PC-9 (cell line): ENCODE data around the gene ZNF765.
"Not testable (repeated sequence)": the region's sequence is repeated elsewhere in the genome, so short reads cannot be mapped to it uniquely, and the experiment has no call there.

Experiments
- EZH2 ChIP-seq: fragments of 200-600 bp; sonication (generic); IDR thresholded peaks from 2 replicates; pipeline ENCODE4 v1.8.0; 2017; ENCODE audit warnings: antibody characterized with exemption, low read depth
- TF ChIP-seq, protein P1 (sequence below): fragments of 200-600 bp; sonication (generic); conservative IDR thresholded peaks from 2 replicates; pipeline ENCODE4 v1.6.1; 2017; ENCODE audit warnings: mixed run types, antibody characterized with exemption, mild to moderate bottlenecking, moderate library complexity

DNA sequence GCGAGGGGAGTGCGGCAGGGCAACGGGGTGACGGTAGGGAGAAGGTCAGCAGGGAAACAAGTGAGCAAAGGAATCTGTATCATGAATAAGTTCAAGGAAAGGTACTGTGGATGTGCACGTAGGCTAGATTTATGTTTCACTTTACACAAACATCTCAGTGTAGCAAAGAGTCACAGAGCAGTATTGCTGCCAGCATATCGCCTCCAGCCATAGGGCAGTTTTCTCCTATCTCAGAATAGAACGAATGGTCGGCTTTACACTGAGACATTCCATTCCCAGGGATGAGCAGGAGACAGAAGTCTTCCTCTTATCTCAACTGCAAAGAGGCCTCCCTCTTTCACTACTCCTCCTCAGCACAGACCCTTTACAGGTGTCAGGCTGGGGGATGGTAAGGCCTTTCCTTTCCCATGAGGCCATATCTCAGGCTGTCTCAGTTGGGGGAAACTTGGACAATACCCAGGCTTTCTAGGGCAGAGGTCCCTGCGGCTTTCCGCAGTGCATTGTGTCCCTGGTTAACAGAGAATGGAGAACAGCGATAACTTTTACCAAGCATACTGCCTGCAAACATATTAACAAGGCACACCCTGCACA is 65.3 kb downstream of the ZNF765 start:
- TF ChIP-seq, protein P1, sequence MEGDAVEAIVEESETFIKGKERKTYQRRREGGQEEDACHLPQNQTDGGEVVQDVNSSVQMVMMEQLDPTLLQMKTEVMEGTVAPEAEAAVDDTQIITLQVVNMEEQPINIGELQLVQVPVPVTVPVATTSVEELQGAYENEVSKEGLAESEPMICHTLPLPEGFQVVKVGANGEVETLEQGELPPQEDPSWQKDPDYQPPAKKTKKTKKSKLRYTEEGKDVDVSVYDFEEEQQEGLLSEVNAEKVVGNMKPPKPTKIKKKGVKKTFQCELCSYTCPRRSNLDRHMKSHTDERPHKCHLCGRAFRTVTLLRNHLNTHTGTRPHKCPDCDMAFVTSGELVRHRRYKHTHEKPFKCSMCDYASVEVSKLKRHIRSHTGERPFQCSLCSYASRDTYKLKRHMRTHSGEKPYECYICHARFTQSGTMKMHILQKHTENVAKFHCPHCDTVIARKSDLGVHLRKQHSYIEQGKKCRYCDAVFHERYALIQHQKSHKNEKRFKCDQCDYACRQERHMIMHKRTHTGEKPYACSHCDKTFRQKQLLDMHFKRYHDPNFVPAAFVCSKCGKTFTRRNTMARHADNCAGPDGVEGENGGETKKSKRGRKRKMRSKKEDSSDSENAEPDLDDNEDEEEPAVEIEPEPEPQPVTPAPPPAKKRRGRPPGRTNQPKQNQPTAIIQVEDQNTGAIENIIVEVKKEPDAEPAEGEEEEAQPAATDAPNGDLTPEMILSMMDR = not testable (repeated sequence)
- not testable (repeated sequence) for TF ChIP-seq EZH2
